K562 (cell line): ENCODE data around the gene DOK4. TPM values are rescaled to one million over a fixed set of nuclear protein-coding genes. Genes with fewer than 3 reads are reported as not detected.

Experiments
- ATAC-seq: fragments of 200-7000 bp; cut with Tn5 transposase; 3 replicates; pipeline ENCODE4 v1.9.1; 2020; ENCODE audit warnings: moderate library complexity
- BruUV-seq: library from RNA; stranded (reverse); fragments of 400-500 nt; replicated peaks from 2 replicates; lab custom pipeline; 2021; lab: Mats Ljungman, UMichigan
- CTCF ChIA-PET: fragments of 300-600 bp; formaldehyde crosslinking; extraction: SDS; loops from one replicate; lab custom pipeline; 2021; ENCODE audit warnings: low intra/inter-chr PET ratio; lab: Yijun Ruan, JAX
- POLR2A ChIA-PET: fragments of 300-600, 350-650 bp; sonication (Branson Sonifier 250); formaldehyde crosslinking; extraction: SDS; loops from one replicate; lab custom pipeline; 2021; ENCODE audit warnings: antibody characterized with exemption, inconsistent platforms; lab: Yijun Ruan, JAX
- DNase-seq, 4 experiments: peaks; one replicate each; pipeline versions ENCODE4 v3.0.0 to v3.0.0-alpha.2; 2011 to 2018; ENCODE audit warnings: low spot score in 3 of 4, mixed read lengths in 3 of 4; ENCODE audit errors: extremely low read depth in 1 of 4
- FAIRE-seq: peaks from 2 replicates; lab custom pipeline; 2011; peaks lifted over from hg19 to GRCh38; lab: Jason Lieb, UNC
- H2AFZ ChIP-seq: 2 replicates; pipeline ENCODE4 v1.6.0; 2011; ENCODE audit warnings: low read depth, low read length, control low read depth, inconsistent platforms
- H3K27ac ChIP-seq: fragments of 200-600 bp; 3 replicates; pipeline ENCODE4 v1.8.0; 2011; ENCODE audit warnings: low read depth, mild to moderate bottlenecking, control low read depth, inconsistent platforms, low read length, moderate library complexity, mixed read lengths; ENCODE audit errors: extremely low read depth
- H3K27me3 ChIP-seq, 2 experiments: fragments of 300-600 bp in 1 of 2; 2 replicates in 1 of 2; 3 replicates in 1 of 2; pipeline versions ENCODE4 v1.6.0 to v1.8.0; 2011; ENCODE audit warnings: inconsistent platforms in 2 of 2, low read length in 2 of 2, mild to moderate bottlenecking in 1 of 2, mixed read lengths in 1 of 2, moderate library complexity in 1 of 2; ENCODE audit not compliant: control insufficient read depth in 2 of 2, insufficient read depth in 2 of 2
- H3K36me3 ChIP-seq: fragments of 300-600 bp; 3 replicates; pipeline ENCODE4 v1.8.0; 2011; ENCODE audit warnings: mild to moderate bottlenecking, low read length, inconsistent platforms; ENCODE audit not compliant: control insufficient read depth, insufficient read depth
- H3K4me1 ChIP-seq, 2 experiments: fragments of 200-600 bp in 1 of 2; replicated peaks in 1 of 2; 2 replicates in 1 of 2; 3 replicates in 1 of 2; pipeline versions ENCODE4 v1.5.1 to v1.8.0; 2011; ENCODE audit warnings: inconsistent platforms in 2 of 2, low read length in 2 of 2, mild to moderate bottlenecking in 1 of 2, mixed read lengths in 1 of 2, moderate library complexity in 1 of 2; ENCODE audit not compliant: control insufficient read depth in 2 of 2, insufficient read depth in 2 of 2
- H3K4me2 ChIP-seq: 2 replicates; pipeline ENCODE4 v1.6.1; 2011; ENCODE audit warnings: low read length, control low read depth, inconsistent platforms, mixed read lengths; ENCODE audit not compliant: insufficient read depth
- H3K4me3 ChIP-seq: fragments of 200-600 bp; sonication (generic), shearing (Covaris generic); 2 replicates; pipeline ENCODE4 v1.5.1; 2016; ENCODE audit warnings: control low read depth, inconsistent platforms
- H3K79me2 ChIP-seq: fragments of 200-600 bp; 3 replicates; pipeline ENCODE4 v1.8.0; 2011; ENCODE audit warnings: low read length, inconsistent platforms; ENCODE audit not compliant: control insufficient read depth, insufficient read depth
- H3K9ac ChIP-seq, 2 experiments: 2 replicates each; pipeline versions ENCODE4 v1.6.0 to v1.6.1; 2011; ENCODE audit warnings: low read depth in 2 of 2, low read length in 2 of 2, control low read depth in 1 of 2, inconsistent platforms in 1 of 2, mild to moderate bottlenecking in 1 of 2, mixed read lengths in 1 of 2; ENCODE audit not compliant: insufficient read depth in 1 of 2
- H3K9me1 ChIP-seq: one replicate; pipeline ENCODE4 v1.6.0; 2011; ENCODE audit warnings: inconsistent platforms, mild to moderate bottlenecking, low read length, moderate library complexity; ENCODE audit not compliant: control insufficient read depth, insufficient read depth
- H3K9me3 ChIP-seq: replicated peaks from 2 replicates; pipeline ENCODE4 v1.5.1; 2011; ENCODE audit warnings: low read depth, low read length, inconsistent platforms; ENCODE audit not compliant: control insufficient read depth, insufficient read depth
- H4K20me1 ChIP-seq: replicated peaks from 2 replicates; pipeline ENCODE4 v1.6.1; 2011; ENCODE audit warnings: low read length, inconsistent platforms, mixed read lengths; ENCODE audit not compliant: control insufficient read depth, insufficient read depth
- ARNT ChIP-seq, 2 experiments: fragments of 450-650 bp; IDR thresholded peaks; 2 replicates each; pipeline ENCODE4 v1.6.1; 2016; ENCODE audit warnings: mild to moderate bottlenecking in 1 of 2
- BCOR ChIP-seq: fragments of 450-650 bp; IDR thresholded peaks from 2 replicates; pipeline ENCODE4 v1.6.1; 2016
- BRF1 ChIP-seq: IDR thresholded peaks from 3 replicates; pipeline ENCODE4 v1.6.1; 2011; ENCODE audit warnings: borderline replicate concordance, mild to moderate bottlenecking; ENCODE audit not compliant: insufficient read length; ENCODE audit errors: extremely low read depth
- CREBBP ChIP-seq: IDR thresholded peaks from one replicate; pipeline ENCODE4 v1.6.1; 2012; ENCODE audit warnings: low read depth, mild to moderate bottlenecking, control low read depth, inconsistent platforms, low read length
- EP300 ChIP-seq: IDR thresholded peaks from 2 replicates; pipeline ENCODE4 v1.6.1; 2012; ENCODE audit warnings: low read length, improper control_type of control experiment
- GATAD2B ChIP-seq: fragments of 450-650 bp; IDR thresholded peaks from 2 replicates; pipeline ENCODE4 v1.6.1; 2017; ENCODE audit warnings: mild to moderate bottlenecking, borderline replicate concordance
- GTF2A2 ChIP-seq: IDR thresholded peaks from 2 replicates; pipeline ENCODE4 v1.6.1; 2016; ENCODE audit warnings: mild to moderate bottlenecking, missing genetic modification characterization, missing compliant biosample characterization
- KDM5B ChIP-seq: fragments of 200-600 bp; sonication (generic); IDR thresholded peaks from 2 replicates; pipeline ENCODE4 v1.6.1; 2012; ENCODE audit warnings: low read depth, mild to moderate bottlenecking, moderate library complexity, low read length, control low read depth, inconsistent platforms; ENCODE audit not compliant: insufficient replicate concordance
- NCOA2 ChIP-seq, 2 experiments: fragments of 450-650 bp; IDR thresholded peaks; 2 replicates each; pipeline ENCODE4 v1.6.1; 2018; ENCODE audit warnings: mild to moderate bottlenecking in 2 of 2, moderate library complexity in 1 of 2; ENCODE audit not compliant: partially characterized antibody in 2 of 2
- NONO ChIP-seq, 2 experiments: fragments of 200-400 bp in 1 of 2; fragments of 450-650 bp in 1 of 2; formaldehyde crosslinking in 1 of 2; IDR thresholded peaks; 2 replicates each; pipeline ENCODE4 v1.6.1; 2017; ENCODE audit warnings: low read depth in 2 of 2, mild to moderate bottlenecking in 2 of 2, moderate library complexity in 2 of 2, low read length in 1 of 2
- PML ChIP-seq: IDR thresholded peaks from 2 replicates; pipeline ENCODE4 v1.6.1; 2012; ENCODE audit warnings: low read length, inconsistent platforms
- PRPF4 ChIP-seq: fragments of 200-400 bp; formaldehyde crosslinking; IDR thresholded peaks from one replicate; pipeline ENCODE4 v1.6.1; 2017; ENCODE audit warnings: low read length, low read depth, mild to moderate bottlenecking; ENCODE audit not compliant: insufficient read depth, poor library complexity, severe bottlenecking
- SIRT6 ChIP-seq: IDR thresholded peaks from one replicate; pipeline ENCODE4 v1.6.1; 2012; ENCODE audit warnings: low read depth, mild to moderate bottlenecking, control low read depth, inconsistent platforms, low read length, moderate library complexity
- XRCC4 ChIP-seq: IDR thresholded peaks from one replicate; pipeline ENCODE4 v1.6.1; 2011; ENCODE audit not compliant: insufficient read depth, insufficient read length; ENCODE audit errors: extremely low read depth
- ZFX ChIP-seq: sonication (generic); formaldehyde crosslinking; IDR thresholded peaks from 2 replicates; pipeline ENCODE4 v1.8.0; 2022; ENCODE audit warnings: mild to moderate bottlenecking, missing genetic modification reagents, moderate library complexity
- ZNF232 ChIP-seq: sonication (generic); formaldehyde crosslinking; IDR thresholded peaks from 2 replicates; pipeline ENCODE4 v1.8.0; 2022; ENCODE audit warnings: mild to moderate bottlenecking, missing genetic modification reagents
- ZNF778 ChIP-seq: fragments of 450-650 bp; formaldehyde crosslinking; IDR thresholded peaks from 2 replicates; pipeline ENCODE4 v1.4.0; 2020; ENCODE audit warnings: mild to moderate bottlenecking, moderate library complexity
- WGBS: fragments of 100-300 bp; shearing (Covaris generic); methylation state at CpG from one replicate; pipeline ENCODE4 v1.1.6; 2016; ENCODE audit warnings: low coverage, mixed read lengths; ENCODE audit not compliant: insufficient coverage; ENCODE audit errors: missing lambda C conversion rate; 5-methylcytosine and 5-hydroxymethylcytosine counted together
- in situ Hi-C: fragments of 300-500 bp; cut with MboI; formaldehyde crosslinking; loops from 4 replicates; pipeline ENCODE4 v1.15.0; 2018; ENCODE audit warnings: inconsistent platforms, mixed read lengths
- intact Hi-C: fragments of 100-400 bp; cut with micrococcal nuclease; formaldehyde crosslinking; loops from 2 replicates; pipeline ENCODE4 v1.14.2; 2022
- polyA plus RNA-seq, 8 experiments: library from polyadenylated mRNA; depleted of rRNA in 4 of 8; stranded (reverse) in 5 of 8; unstranded in 3 of 8; fragments of >200 nt; fragmentation: Nextera tagmentation in 2 of 8; fragmentation: Illumina TruSeq in 1 of 8; extraction: Ambion mirVana in 2 of 8; extraction: Trizol in 1 of 8; gene quantifications; 2 replicates each; pipeline versions ENCODE4 v1.2.1 to v1.2.3, GENCODE V29; 2011 to 2014; ENCODE audit warnings: inconsistent platforms in 1 of 8, missing spikeins in 1 of 8
- total RNA-seq, 7 experiments: library from RNA; depleted of rRNA in 6 of 7; stranded (reverse); fragments of >200 nt in 6 of 7; fragmentation: Illumina TruSeq in 2 of 7; extraction: Trizol in 2 of 7; gene quantifications; 2 replicates each; pipeline versions ENCODE4 v1.2.1 to v1.2.3, GENCODE V29; 2011 to 2021; ENCODE audit warnings: low replicate concordance in 1 of 7
- TF ChIP-seq, protein P1 (sequence below): fragments of 250-450 bp; sonication (Bioruptor Pico); IDR thresholded peaks from 2 replicates; pipeline ENCODE4 v1.5.1; 2021; ENCODE audit warnings: mild to moderate bottlenecking

Gene DOK4
- total and polyA plus RNA-seq, 9 of the 15 experiments (the other 6 are each of a cell fraction or from before 2014, with no cell fraction given): 0.10 to 14.4 (median 8.3) TPM

DNA sequence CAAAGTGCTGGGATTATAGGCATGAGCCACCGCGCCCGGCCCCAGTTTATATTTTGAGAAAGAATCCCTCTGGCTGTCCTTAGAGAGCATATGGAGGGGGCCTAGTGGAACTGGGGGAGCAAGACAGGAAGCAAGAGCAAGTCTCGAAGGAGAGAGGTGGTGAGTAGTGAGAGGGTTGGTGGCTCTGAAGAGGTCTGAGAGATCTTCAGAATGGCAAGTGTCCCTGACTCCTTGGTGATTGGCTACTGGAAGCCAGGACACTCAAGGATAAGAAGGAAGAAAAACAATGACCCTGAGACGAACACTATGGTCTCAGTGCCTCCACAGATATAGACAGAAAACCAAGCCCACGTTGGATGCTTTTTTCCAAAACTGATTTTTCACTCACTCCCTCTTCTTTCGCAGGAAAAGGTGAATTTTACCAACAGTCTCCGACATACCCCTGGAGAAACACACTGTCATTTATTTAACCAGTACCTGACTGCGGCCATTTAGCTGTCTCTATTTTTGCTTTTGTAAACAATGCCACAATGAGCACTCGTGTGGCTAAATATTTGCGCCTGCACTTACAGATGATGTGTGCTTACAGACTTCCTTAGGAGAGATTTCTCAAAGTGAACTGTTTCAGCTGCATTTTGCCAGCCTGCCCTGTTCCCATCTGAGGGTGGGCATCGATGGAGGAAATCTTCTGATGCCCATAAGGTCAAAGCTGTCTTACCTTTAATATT lies 15.9 kb upstream of the DOK4 start:
- ChIA-PET CTCF (no interaction called here), POLR2A (interaction anchor here (0.7 to 1.1 kb wide), 2 partner anchors 8 to 55 kb away, joined by 3 read pairs; partner anchors contain the start of gene CIAPIN1)
- BruUV-seq: no TSS peak
- TF ChIP-seq, protein P1, sequence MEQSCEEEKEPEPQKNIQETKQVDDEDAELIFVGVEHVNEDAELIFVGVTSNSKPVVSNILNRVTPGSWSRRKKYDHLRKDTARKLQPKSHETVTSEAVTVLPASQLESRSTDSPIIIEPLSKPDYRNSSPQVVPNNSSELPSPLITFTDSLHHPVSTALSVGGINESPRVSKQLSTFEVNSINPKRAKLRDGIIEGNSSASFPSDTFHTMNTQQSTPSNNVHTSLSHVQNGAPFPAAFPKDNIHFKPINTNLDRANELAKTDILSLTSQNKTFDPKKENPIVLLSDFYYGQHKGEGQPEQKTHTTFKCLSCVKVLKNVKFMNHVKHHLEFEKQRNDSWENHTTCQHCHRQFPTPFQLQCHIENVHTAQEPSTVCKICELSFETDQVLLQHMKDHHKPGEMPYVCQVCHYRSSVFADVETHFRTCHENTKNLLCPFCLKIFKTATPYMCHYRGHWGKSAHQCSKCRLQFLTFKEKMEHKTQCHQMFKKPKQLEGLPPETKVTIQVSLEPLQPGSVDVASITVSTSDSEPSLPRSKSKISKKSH (CRISPR knock-in tag): no peak
- TF ChIP-seq BCOR (no peak), NONO (IDR thresholded peaks at IDR 0.05; ENCODE audit: low read depth in 2 of 2, low read length in 1 of 2) (no peak), SIRT6 (no peak), ARNT (IDR thresholded peaks at IDR 0.05) (no peak), CREBBP (no peak), ZNF232 (no peak), PRPF4 (no peak), ZFX (CRISPR knock-in tag) (no peak), GTF2A2 (no peak), GATAD2B (no peak), KDM5B (no peak), ZNF778 (no peak), XRCC4 (no peak), NCOA2 (IDR thresholded peaks at IDR 0.05; ENCODE audit: partially characterized antibody in 2 of 2) (no peak), PML (no peak), EP300 (no peak), BRF1 (no peak)
- H3K36me3 ChIP-seq: no peaks in the 10 kb centered on the region
- H3K9ac ChIP-seq: no peak overlapping the region
- no peak overlapping the region for H3K4me3 ChIP-seq
- no peaks in the 10 kb centered on the region for H3K9me3 ChIP-seq
- no peak for DNase-seq
- FAIRE-seq: no peak
- peaks cover 8 to 10% of the 10 kb centered on the region in 2 experiments; a peak in 4 of 5 replicates for H3K4me1 ChIP-seq
- H2AFZ ChIP-seq: peak overlapping the region; percentile 44; the same call in 1 of the 2 replicates
- H3K4me2 ChIP-seq: no peak overlapping the region
- no peak for ATAC-seq
- no peak overlapping the region for H3K27ac ChIP-seq
- H3K27me3 ChIP-seq: peaks cover 0 to 29% of the 10 kb centered on the region in 2 experiments; a peak in 3 of 5 replicates
- WGBS: 32% methylated on average over 12 of the region's 12 CpGs
- no peaks in the 10 kb centered on the region for H3K9me1 ChIP-seq
- intact Hi-C loops (no loop called here), in situ Hi-C loops (no loop called here)
- no peaks in the 10 kb centered on the region for H3K79me2 ChIP-seq
- H4K20me1 ChIP-seq: no peaks in the 10 kb centered on the region
